SJCRH30 (cell line): Measurements from ENCODE around the gene GREB1L. TPM values are rescaled to one million over a fixed set of nuclear protein-coding genes. Genes with fewer than 3 reads are reported as not detected.
"Not testable (repeated sequence)": the region's sequence is repeated elsewhere in the genome, so short reads cannot be mapped to it uniquely, and the experiment has no call there.

ENCODE experiments used
- DNase-seq, 2 experiments: peaks; one replicate each; pipeline ENCODE4 v3.0.0-alpha.2; 2015 to 2020
- H3K27ac ChIP-seq: fragments of 250-450 bp; sonication (Bioruptor Pico); 2 replicates; pipeline ENCODE4 v1.5.1; 2020; ENCODE audit warnings: mild to moderate bottlenecking, moderate library complexity
- H3K27me3 ChIP-seq: fragments of 250-450 bp; sonication (Bioruptor Pico); 2 replicates; pipeline ENCODE4 v1.5.1; 2020; ENCODE audit warnings: mild to moderate bottlenecking, moderate library complexity
- H3K36me3 ChIP-seq: fragments of 250-450 bp; sonication (Bioruptor Pico); 2 replicates; pipeline ENCODE4 v1.5.1; 2020; ENCODE audit warnings: mild to moderate bottlenecking, moderate library complexity
- H3K4me1 ChIP-seq: fragments of 250-450 bp; sonication (Bioruptor Pico); 2 replicates; pipeline ENCODE4 v1.5.1; 2020; ENCODE audit warnings: mild to moderate bottlenecking, moderate library complexity
- H3K4me3 ChIP-seq: fragments of 250-450 bp; sonication (Bioruptor Pico); 2 replicates; pipeline ENCODE4 v1.5.1; 2020; ENCODE audit warnings: mild to moderate bottlenecking, moderate library complexity
- H3K9me3 ChIP-seq: fragments of 250-450 bp; sonication (Bioruptor Pico); replicated peaks from 2 replicates; pipeline ENCODE4 v1.5.1; 2020; ENCODE audit warnings: mild to moderate bottlenecking, moderate library complexity
- total RNA-seq: library from RNA; depleted of rRNA; stranded (reverse); fragments of >200 nt; shearing (Covaris generic); gene quantifications from 2 replicates; pipeline ENCODE4 v1.2.3, GENCODE V29; 2014

The GREB1L gene
- total RNA-seq, 1 experiment from 2014 or later, result not detected

DNA sequence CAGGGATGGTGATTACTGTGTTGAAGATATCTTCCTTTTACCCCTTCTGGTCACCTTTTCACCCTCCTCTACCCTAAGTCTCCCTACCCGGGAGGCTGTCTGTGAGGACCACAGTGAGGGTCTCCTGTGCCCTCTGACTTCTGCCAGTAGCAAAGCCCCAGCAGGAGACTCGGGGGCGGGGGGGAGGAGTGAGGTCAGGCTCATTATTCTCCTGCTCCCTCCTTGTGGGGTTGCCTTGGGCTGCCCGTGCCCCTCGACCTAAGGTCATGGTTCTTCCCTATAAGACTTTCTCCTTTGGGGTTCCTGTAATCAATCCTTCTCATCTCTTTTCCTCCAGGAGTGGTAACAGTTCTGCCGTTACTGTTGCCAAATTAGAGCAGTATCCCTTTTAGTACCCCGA is 65.5 kb downstream of the GREB1L start:
- Histone ChIP-seq H3K4me3 (no peak overlapping the region), H3K27ac (no peak overlapping the region), H3K9me3 (no peaks in the 10 kb centered on the region), H3K27me3 (no peaks in the 10 kb centered on the region), H3K36me3 (no peaks in the 10 kb centered on the region), H3K4me1 (no peaks in the 10 kb centered on the region)
- no peak for DNase-seq

DNA sequence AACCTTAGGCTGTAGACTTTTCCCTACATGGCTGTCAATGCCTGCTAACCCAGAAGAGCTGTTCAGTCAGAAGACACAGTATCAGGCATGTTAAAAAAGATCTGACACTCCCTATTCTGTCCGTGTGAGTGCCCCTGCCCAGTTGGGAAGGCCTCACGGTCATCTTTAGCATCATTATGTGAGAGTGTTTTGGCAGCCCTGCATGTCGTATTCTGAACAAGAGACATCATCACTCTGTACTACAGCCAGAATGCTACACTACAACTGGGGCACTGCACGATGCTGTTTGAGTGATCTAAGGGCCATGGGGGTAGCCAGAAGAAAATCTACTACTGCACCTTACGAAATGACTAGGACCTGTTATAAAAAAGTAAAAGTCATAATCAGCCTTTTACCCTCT is 67.2 kb downstream of the GREB1L start:
- no peaks in the 10 kb centered on the region for H3K27me3 ChIP-seq
- DNase-seq, result no peak

DNA sequence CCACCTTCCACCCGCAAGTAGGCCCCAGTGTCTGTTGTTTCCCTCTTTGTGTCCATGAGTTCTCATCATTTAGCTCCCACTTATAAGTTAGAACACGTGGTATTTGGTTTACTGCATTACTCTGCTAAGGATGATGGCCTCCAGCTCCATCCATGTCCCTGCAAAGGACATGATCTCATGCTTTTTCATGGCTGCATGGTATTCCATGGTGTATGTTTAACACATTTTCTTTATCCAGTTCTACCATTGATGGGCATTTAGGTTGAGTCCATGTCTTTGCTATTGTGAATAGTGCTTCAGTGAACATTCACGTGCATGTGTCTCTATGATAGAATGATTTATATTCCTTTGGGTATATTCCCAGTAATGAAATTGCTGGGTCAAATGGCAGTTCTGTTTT is 69.9 kb downstream of the GREB1L start:
- H3K36me3 ChIP-seq, H3K9me3 ChIP-seq, H3K4me3 ChIP-seq, H3K27me3 ChIP-seq, DNase-seq, H3K4me1 ChIP-seq, H3K27ac ChIP-seq: not testable (repeated sequence)

More for the DNA sequence above, 67.2 kb downstream of the GREB1L start:
- Histone ChIP-seq H3K4me3 (no peak overlapping the region), H3K4me1 (no peaks in the 10 kb centered on the region), H3K36me3 (no peaks in the 10 kb centered on the region), H3K9me3 (no peaks in the 10 kb centered on the region), H3K27ac (no peak overlapping the region)

DNA sequence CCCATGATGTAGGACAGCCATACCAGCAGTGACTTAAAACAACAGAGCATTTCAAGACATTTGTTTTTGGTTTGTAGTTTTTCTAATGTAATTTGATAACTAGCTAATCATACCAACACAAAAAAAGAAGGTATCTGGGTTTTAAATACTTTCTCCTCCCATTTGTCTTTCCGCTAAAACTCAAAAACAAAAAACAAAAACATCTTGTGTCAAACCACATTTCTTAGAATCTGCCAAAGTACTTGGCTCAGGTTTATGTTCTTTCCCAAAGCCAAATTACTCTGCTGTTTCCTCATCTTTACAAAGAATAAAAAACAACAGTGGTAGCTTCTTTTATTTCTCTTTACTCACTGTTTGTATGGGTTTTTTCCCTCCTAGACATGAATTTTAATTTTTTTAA is 71.5 kb downstream of the GREB1L start:
- Histone ChIP-seq H3K36me3 (no peaks in the 10 kb centered on the region), H3K27me3 (no peaks in the 10 kb centered on the region), H3K27ac (no peak overlapping the region), H3K4me1 (no peaks in the 10 kb centered on the region), H3K4me3 (no peak overlapping the region), H3K9me3 (no peaks in the 10 kb centered on the region)
- DNase-seq, result no peak

DNA sequence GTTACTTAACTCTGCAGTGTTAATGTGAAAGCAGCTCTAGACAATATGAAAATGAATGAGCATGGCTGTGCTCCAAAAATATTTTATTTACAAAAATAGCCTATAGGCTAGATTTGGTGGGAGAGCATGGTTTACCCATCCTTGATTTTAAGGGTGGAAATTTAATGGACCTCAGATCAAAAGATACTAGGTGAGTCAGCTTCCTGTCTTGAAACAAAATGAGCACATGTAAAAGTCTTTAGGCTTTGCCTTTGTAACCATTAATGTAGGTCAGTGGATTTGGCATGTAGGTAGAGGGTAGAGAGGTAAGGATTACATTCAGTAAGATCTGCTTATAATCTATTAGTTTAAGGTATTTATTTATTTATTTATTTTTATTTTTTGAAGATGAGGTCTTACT is 72.7 kb downstream of the GREB1L start:
- no peaks in the 10 kb centered on the region for H3K27me3 ChIP-seq
- no peak overlapping the region for H3K27ac ChIP-seq
- no peaks in the 10 kb centered on the region for H3K9me3 ChIP-seq
- no peak overlapping the region for H3K4me3 ChIP-seq
- no peaks in the 10 kb centered on the region for H3K4me1 ChIP-seq
- DNase-seq, result no peak
- H3K36me3 ChIP-seq, result no peaks in the 10 kb centered on the region

DNA sequence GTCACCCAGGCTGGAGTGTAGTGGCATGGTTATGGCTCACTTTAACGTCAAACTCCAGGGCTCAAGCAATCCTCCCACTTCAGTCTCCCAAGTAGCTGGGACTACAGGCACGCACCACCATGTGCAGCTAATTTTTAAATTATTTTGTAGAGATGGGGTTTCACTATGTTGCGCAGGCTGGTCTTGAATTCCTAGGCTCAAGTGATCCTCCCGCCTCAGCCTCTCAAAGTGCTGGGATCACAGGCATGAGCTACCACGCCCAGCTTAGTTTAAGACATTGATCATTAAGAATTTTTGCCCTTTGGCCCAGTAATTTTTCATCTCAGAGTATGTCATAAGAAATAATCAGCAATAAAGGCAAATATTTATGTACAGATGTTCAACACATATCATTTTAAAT is 73.1 kb downstream of the GREB1L start:
- not testable (repeated sequence) for H3K27me3 ChIP-seq, H3K4me1 ChIP-seq, H3K9me3 ChIP-seq, H3K4me3 ChIP-seq, DNase-seq, H3K36me3 ChIP-seq, H3K27ac ChIP-seq

DNA sequence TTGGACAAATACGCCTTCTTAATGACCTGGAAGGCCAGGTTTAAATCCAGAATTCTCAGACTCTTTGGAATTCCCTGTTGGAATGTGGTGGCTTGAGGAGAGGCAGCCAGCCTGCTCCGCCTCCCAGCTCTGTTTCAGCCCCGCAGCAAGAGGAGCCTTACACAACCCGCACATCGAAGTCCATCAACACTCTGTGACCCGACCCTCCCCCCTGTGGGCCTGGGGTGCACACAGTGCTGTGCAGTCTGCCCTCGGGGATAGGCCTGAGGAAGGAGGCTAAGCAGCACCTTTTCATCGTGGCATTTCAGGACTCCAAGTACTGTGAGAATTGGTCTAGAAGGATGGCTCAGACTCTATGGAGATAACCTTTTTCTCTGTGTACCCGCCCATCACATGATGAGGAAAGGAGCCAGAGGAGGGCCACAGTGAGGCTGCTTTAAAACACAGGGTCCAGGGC is 73.7 kb downstream of the GREB1L start:
- no peak overlapping the region for H3K27ac ChIP-seq
- no peaks in the 10 kb centered on the region for H3K27me3 ChIP-seq
- DNase-seq, result no peak

DNA sequence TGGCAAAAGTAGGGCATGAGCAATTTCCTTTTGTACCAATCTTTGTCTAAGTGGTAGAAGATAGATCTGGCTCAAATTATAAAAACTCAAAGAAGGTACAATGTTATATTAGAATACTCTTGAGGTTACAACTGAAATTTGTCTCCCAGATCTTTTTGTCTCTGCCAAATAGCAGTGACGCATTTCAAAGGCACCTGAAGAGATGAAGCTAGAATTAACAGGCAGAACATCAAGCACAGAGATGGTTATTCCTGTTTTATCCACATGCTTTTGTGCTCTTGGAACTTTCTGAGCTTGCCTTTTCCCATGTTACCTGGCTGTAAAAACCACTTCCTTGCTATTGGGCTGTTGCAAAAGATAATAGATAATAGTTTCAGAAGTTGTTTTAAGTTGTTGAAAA is 74.3 kb downstream of the GREB1L start:
- Histone ChIP-seq H3K27me3 (no peaks in the 10 kb centered on the region), H3K4me3 (no peak overlapping the region), H3K27ac (no peak overlapping the region), H3K4me1 (no peaks in the 10 kb centered on the region), H3K36me3 (no peaks in the 10 kb centered on the region), H3K9me3 (no peaks in the 10 kb centered on the region)
- DNase-seq, result no peak

More for the DNA sequence above, 73.7 kb downstream of the GREB1L start:
- Histone ChIP-seq H3K4me3 (no peak overlapping the region), H3K36me3 (no peaks in the 10 kb centered on the region), H3K9me3 (no peaks in the 10 kb centered on the region), H3K4me1 (no peaks in the 10 kb centered on the region)

DNA sequence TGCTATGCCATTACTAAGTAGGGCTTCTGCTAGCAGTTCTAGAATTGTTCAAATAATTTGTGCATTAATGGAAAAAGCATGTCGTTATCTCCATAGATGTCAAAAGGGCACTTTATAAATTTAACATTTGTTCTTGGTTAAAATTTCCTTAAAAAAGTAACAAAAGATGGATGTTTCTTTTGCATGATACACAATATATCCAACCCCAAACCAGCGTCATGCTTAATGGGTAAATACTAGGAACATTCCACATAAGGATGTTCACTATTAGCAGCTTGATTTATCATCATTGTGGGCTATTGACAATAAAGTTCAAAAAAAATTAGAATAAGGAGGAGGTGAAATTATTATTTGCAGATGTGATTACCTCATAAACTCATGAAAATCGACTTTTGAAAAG is 79.7 kb downstream of the GREB1L start:
- H3K9me3 ChIP-seq, result no peaks in the 10 kb centered on the region
- no peaks in the 10 kb centered on the region for H3K27me3 ChIP-seq
- no peaks in the 10 kb centered on the region for H3K4me1 ChIP-seq
- no peaks in the 10 kb centered on the region for H3K36me3 ChIP-seq
- no peak overlapping the region for H3K27ac ChIP-seq
- no peak overlapping the region for H3K4me3 ChIP-seq
- DNase-seq, result no peak

DNA sequence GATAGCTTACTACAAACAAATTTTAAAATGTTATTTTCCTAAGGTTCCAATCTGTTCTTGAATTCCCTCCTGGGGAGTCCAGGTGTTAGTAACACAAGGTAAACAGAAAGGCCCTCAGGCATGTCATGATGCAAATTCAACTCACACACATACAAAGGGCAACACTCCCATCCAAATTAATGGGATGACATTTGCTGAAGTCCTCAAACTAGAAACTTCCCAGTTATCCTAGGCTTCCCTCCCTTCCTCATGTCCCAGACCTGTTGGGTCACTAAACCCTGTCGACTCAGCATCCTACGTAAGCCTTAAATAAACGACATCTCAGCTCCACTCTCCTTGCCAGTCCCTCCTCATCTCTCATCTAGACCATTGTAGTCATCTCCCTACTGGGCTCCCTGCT is 85.1 kb downstream of the GREB1L start:
- H3K4me3 ChIP-seq, result no peak overlapping the region
- H3K4me1 ChIP-seq, result no peaks in the 10 kb centered on the region
- DNase-seq, result no peak
- H3K36me3 ChIP-seq, result no peaks in the 10 kb centered on the region
- H3K9me3 ChIP-seq, result no peaks in the 10 kb centered on the region
- H3K27me3 ChIP-seq, result no peaks in the 10 kb centered on the region
- H3K27ac ChIP-seq, result no peak overlapping the region

DNA sequence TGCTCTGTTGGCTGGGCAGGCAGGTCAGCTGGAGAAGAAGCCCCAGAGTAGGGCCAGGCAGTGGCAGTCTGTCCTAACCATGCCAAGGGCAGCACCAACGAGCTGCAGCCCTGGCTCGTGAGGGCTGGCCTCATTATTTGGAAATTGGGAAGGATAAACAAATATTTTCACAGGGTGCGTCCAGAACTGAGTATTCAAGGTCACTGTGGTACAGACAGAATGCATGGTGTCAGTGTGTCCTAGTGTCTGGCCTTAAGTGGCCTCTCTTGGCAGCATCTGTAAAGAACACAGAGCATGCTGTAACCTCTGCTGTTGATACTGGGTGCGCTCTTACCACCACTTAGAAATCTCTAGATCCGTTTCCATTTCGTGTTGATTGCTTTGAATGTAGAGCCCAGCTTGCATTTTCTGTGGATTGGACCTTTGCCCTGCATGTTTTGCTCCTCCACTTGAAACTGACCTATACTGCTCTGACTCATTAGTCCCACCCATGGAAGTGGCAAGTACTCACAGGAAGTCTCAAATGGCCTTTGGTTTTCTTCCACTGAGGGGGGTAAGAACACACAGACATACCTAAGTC is 88.2 kb downstream of the GREB1L start:
- no peak for DNase-seq
- Histone ChIP-seq H3K27me3 (no peaks in the 10 kb centered on the region), H3K36me3 (no peaks in the 10 kb centered on the region), H3K9me3 (no peaks in the 10 kb centered on the region), H3K27ac (no peak overlapping the region), H3K4me3 (no peak overlapping the region), H3K4me1 (no peaks in the 10 kb centered on the region)

DNA sequence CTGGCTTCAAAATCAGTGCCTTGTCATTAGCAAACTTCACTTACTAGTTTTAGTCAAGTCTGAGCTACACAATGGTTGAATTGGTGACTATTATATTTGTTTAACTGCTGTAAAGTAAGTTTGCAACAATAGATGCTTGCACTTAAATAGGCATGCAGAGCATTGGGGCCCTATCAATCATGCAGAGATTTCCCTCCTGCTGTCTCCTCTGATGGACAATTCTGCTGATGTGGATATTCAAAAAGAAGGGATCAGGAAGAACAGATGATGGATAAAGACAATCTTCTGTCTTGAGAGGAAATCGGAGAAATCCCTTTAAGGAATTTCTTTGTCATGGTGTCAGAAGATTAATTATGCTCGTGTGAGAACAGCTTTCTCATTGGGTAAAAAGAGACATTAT is 89.0 kb downstream of the GREB1L start:
- Histone ChIP-seq H3K36me3 (no peaks in the 10 kb centered on the region), H3K4me3 (no peak overlapping the region), H3K9me3 (no peaks in the 10 kb centered on the region), H3K27ac (no peak overlapping the region), H3K27me3 (no peaks in the 10 kb centered on the region), H3K4me1 (no peaks in the 10 kb centered on the region)
- DNase-seq, result no peak

DNA sequence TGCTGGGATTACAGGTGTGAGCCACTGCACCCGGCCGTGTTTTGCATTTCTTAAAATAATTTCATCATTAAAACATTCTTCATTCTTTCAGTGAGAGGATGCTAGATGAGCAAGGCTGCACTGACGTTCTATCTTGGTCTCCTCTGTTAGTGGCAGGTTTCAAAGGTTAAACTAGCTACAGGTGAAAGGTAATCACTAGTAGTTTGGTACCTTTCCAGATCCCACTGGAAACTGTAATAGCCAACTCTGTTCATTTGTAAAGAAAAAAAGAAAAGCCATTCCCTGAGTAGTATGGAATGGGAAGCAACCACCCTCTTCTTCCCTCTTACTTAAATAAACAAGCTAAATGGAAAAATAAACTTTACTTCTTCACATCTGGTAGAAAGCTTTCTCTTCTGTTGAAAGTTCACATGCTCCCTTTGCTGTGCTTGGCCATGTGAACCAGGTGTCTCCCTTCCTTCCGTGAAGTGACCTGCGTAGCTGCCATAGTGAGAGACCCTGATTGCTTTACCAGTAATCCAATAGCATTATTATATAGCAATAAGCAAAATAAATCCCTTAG is 94.0 kb downstream of the GREB1L start:
- H3K4me3 ChIP-seq, result no peak overlapping the region
- H3K27ac ChIP-seq, result no peak overlapping the region
- no peaks in the 10 kb centered on the region for H3K27me3 ChIP-seq
- no peaks in the 10 kb centered on the region for H3K4me1 ChIP-seq
- H3K36me3 ChIP-seq, result no peaks in the 10 kb centered on the region
- no peaks in the 10 kb centered on the region for H3K9me3 ChIP-seq
- DNase-seq, result no peak

DNA sequence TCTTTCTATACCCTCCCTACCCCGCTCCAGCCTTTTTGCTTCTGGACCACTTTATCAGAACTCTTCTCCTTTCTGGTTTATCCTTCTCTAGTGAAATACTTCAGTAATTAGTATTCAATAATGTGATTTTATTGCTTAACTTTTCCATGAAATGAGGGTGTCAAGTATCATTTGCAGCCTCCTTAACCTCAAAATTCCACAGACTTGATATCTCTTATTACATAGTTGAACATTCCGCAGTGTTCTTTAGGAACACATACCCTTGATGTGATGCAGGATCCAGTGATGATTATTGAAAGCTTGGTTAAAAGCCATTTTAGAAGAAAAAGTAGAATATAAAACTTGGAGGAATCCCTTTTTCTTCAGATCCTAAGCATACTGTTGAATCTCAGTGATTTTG is 94.8 kb downstream of the GREB1L start:
- DNase-seq, result no peak
- H3K27ac ChIP-seq, result no peak overlapping the region
- no peaks in the 10 kb centered on the region for H3K27me3 ChIP-seq
- H3K4me3 ChIP-seq, result no peak overlapping the region
- no peaks in the 10 kb centered on the region for H3K36me3 ChIP-seq
- H3K9me3 ChIP-seq, result no peaks in the 10 kb centered on the region
- no peaks in the 10 kb centered on the region for H3K4me1 ChIP-seq

DNA sequence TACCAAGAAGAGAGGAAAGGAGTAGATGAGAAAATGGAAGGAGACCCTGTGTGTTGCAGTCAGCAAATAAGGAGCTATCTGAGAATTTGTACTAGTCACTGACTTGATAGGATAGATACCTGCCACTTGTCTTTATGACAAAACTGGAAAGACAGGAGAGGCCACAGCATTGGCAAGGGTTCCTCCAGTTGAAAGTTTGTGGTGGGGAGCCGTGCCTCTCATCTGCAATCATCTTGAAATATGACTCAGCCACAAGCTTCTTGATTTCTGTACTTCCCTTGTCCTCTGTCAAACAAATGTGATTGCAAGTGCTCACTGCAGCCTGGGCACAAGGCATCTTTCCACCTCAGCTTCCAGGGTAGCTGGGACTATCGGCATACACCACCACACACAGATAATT is 99.1 kb downstream of the GREB1L start:
- Histone ChIP-seq H3K27me3 (no peaks in the 10 kb centered on the region), H3K4me3 (no peak overlapping the region), H3K9me3 (no peaks in the 10 kb centered on the region), H3K36me3 (no peaks in the 10 kb centered on the region), H3K27ac (no peak overlapping the region), H3K4me1 (no peaks in the 10 kb centered on the region)
- DNase-seq, result no peak

DNA sequence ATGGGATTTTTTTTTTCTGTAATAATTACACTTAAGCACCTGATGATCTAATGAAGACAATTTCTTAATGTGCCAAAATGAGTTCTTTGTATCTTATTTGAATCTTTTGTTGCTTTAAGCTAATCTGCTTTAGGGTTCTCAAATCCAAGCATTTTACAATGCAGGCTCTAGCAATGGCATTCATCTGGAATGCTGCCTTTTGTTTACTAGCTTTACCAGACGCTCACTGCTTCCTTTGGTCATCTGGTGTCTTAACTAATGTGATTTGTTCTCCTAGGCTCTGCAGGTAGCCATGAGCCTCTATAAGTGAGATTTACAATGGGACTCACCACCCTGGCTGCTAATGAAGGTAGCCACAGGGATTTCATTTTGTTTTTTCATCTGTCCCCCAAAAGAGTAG is 100.3 kb downstream of the GREB1L start:
- no peak for DNase-seq
- Histone ChIP-seq H3K27ac (no peak overlapping the region), H3K4me1 (no peaks in the 10 kb centered on the region), H3K4me3 (no peak overlapping the region), H3K36me3 (no peaks in the 10 kb centered on the region), H3K27me3 (no peaks in the 10 kb centered on the region), H3K9me3 (no peaks in the 10 kb centered on the region)
